Spinal cord (tissue), 10 donors: ENCODE measurements around the gene LENG8. TPM values are rescaled to one million over a fixed set of nuclear protein-coding genes. Genes with fewer than 3 reads are reported as not detected.

Experiments
- DNase-seq, 6 donors: peaks; one replicate each; pipeline versions ENCODE4 v3.0.0 to v3.0.0-alpha.2; 2013 to 2015; ENCODE audit warnings: low spot score in 6 of 6, low read depth in 4 of 6
- H3K27ac ChIP-seq: one replicate; pipeline ENCODE4 v1.5.1; 2013; ENCODE audit warnings: low read depth, low read length, control low read depth
- H3K27me3 ChIP-seq: one replicate; pipeline ENCODE4 v1.6.1; 2013; ENCODE audit warnings: low read length; ENCODE audit not compliant: control insufficient read depth, insufficient read depth
- H3K36me3 ChIP-seq: one replicate; pipeline ENCODE4 v1.6.1; 2013; ENCODE audit warnings: low read length; ENCODE audit not compliant: control insufficient read depth, insufficient read depth
- H3K4me1 ChIP-seq: one replicate; pipeline ENCODE4 v1.6.1; 2013; ENCODE audit warnings: low read length; ENCODE audit not compliant: control insufficient read depth, insufficient read depth
- H3K4me3 ChIP-seq: one replicate; pipeline ENCODE4 v1.5.1; 2013; ENCODE audit warnings: low read depth, low read length, control low read depth
- H3K9me3 ChIP-seq: one replicate; pipeline ENCODE4 v1.6.1; 2013; ENCODE audit warnings: low read length; ENCODE audit not compliant: control insufficient read depth, insufficient read depth
- WGBS: methylation state at CpG from one replicate; pipeline ENCODE4 v1.1.5; 2013; ENCODE audit warnings: missing lambda C conversion rate; ENCODE audit not compliant: insufficient coverage; 5-methylcytosine and 5-hydroxymethylcytosine counted together
- polyA plus RNA-seq, 2 donors: library from polyadenylated mRNA; unstranded; fragments of 120-200 nt; gene quantifications; one replicate each; pipeline ENCODE4 v1.2.1, GENCODE V29; 2013; ENCODE audit not compliant: insufficient read length in 2 of 2
- total RNA-seq, 2 donors: library from RNA; depleted of rRNA in 1 of 2; stranded (reverse); fragments of 120-200 nt in 1 of 2; fragments of >200 nt in 1 of 2; gene quantifications; one replicate each; pipeline versions ENCODE4 v1.2.3 to v1.2.4, GENCODE V29; 2013 to 2014
- donor health status: healthy.

The LENG8 gene
- total and polyA plus RNA-seq, 4 donors: 25.3 to 269 (median 126) TPM

DNA sequence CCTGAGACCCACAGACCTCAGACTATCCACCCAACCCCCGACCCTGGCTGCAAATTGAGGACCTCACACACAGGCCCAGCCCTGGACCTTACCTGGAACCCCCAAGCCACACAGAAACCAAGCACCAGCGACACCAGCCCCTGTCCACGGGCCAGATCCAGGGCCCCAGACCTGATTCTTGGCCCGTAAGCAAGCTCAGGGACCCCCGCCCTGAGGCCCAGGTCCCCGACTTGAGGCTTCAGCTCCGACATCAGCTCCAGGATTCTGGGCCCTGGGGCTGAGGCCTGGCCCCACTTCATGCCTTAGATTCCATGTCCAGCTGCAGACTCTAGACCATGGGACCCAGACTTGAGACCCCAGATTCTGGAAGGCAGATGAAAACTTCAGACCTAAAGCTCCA, 27.5 kb upstream of the LENG8 start:
- Histone ChIP-seq H3K36me3 (peaks cover 85% of the 10 kb centered on the region), H3K27me3 (no peaks in the 10 kb centered on the region), H3K9me3 (no peaks in the 10 kb centered on the region), H3K27ac (peak overlapping the region; percentile 87), H3K4me1 (peaks cover 94% of the 10 kb centered on the region), H3K4me3 (no peak overlapping the region)
- peak in 1 of 6 donors; percentile 26 for DNase-seq
- 39% methylated on average over 7 of the region's 7 CpGs for WGBS

GRCh38 chr19:54422136-54422535, 26.9 kb upstream of the LENG8 start:
- Histone ChIP-seq H3K27ac (peak overlapping the region; percentile 87), H3K4me1 (peaks cover 93% of the 10 kb centered on the region), H3K4me3 (no peak overlapping the region), H3K36me3 (peaks cover 84% of the 10 kb centered on the region), H3K27me3 (no peaks in the 10 kb centered on the region), H3K9me3 (no peaks in the 10 kb centered on the region)
- WGBS: 37% methylated on average over 17 of the region's 20 CpGs
- peak in 1 of 6 donors; percentile 41 for DNase-seq

DNA sequence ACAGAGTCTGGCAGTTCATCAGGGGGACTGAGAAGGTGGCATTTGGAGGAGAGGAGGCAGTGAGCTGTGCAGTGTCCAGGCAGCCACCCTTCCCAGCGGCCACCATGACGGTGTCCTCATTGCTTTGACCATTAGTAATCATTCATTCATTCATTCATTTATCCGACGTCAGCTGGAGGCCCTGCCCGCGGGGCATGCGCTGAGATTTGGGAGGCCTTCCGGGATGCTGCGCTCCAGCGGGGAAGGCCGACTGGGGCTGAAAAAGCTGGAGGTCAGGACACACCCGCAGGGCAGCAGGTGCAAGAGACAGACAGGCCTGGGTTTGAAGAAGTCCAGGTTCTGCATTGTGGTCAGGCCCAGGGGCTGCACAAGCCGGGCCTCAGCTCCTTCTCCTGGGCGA, 24.8 kb upstream of the LENG8 start:
- Histone ChIP-seq H3K27ac (peak overlapping the region; percentile 76), H3K4me3 (no peak overlapping the region), H3K9me3 (no peaks in the 10 kb centered on the region), H3K36me3 (peaks cover 86% of the 10 kb centered on the region), H3K4me1 (peaks cover 90% of the 10 kb centered on the region), H3K27me3 (no peaks in the 10 kb centered on the region)
- WGBS: 94% methylated on average over 10 of the region's 14 CpGs
- no peak for DNase-seq

DNA sequence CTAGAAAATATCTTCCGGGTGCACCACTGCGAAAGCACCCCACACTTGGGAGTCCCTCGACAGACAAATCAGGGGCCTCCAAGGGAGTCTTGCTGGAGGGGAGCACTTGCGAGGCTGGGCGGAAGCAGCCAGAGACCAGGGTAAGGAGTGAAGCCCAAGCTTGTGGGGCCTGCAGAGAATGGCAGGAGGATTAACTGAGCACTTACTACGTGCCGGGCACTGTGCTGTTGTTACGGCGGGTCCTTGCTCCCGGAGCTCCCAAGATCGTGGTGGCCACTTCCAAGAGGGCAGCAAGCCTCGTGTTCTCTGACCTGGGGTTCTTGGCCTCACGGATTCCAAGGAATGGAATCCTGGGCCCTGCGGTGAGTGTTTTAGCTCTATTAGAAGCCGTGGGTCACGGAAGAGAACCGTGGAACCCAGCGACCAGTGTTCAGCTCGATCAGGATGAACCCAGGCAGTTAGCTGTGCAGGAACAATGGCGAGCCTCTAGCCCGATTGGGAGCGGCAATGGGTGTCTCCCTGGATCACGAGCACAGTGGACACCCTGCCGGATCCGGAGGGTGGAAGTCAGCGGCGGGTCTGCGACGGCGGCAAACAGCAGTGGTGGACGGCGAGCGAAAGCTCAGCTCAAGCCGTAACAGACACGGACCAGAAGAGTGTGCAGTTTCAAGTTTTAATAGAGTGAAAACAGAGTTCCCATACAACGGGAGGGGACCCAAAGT, 24.2 kb upstream of the LENG8 start:
- peaks cover 90% of the 10 kb centered on the region for H3K4me1 ChIP-seq
- H3K4me3 ChIP-seq: no peak overlapping the region
- 81% methylated on average over 29 of the region's 36 CpGs for WGBS
- peaks cover 87% of the 10 kb centered on the region for H3K36me3 ChIP-seq
- no peaks in the 10 kb centered on the region for H3K27me3 ChIP-seq
- peak overlapping the region; percentile 76 for H3K27ac ChIP-seq
- no peak for DNase-seq
- H3K9me3 ChIP-seq: no peaks in the 10 kb centered on the region

DNA sequence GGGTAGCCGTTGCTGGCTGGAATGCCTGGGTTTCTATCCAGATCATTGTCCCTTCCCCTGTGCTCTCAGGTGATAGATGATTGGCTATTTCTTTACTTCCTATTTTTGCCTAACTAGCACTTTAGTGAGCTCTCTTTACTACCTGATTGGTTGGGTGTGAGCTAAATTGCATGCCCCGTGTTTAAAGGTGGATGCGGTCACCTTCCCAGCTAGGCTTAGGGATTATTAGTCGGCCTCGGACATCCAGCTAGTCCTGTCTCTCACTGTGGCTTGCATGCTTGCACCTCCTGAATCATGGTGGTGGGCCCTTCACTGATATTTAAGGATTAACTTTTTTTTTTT, 23.6 kb upstream of the LENG8 start:
- no peak overlapping the region for H3K4me3 ChIP-seq
- no peak for DNase-seq
- peaks cover 90% of the 10 kb centered on the region for H3K4me1 ChIP-seq
- H3K27me3 ChIP-seq: no peaks in the 10 kb centered on the region
- no peaks in the 10 kb centered on the region for H3K9me3 ChIP-seq
- peaks cover 87% of the 10 kb centered on the region for H3K36me3 ChIP-seq
- H3K27ac ChIP-seq: peak overlapping the region; percentile 76
- WGBS: 97% methylated on average over 5 of the region's 5 CpGs

DNA sequence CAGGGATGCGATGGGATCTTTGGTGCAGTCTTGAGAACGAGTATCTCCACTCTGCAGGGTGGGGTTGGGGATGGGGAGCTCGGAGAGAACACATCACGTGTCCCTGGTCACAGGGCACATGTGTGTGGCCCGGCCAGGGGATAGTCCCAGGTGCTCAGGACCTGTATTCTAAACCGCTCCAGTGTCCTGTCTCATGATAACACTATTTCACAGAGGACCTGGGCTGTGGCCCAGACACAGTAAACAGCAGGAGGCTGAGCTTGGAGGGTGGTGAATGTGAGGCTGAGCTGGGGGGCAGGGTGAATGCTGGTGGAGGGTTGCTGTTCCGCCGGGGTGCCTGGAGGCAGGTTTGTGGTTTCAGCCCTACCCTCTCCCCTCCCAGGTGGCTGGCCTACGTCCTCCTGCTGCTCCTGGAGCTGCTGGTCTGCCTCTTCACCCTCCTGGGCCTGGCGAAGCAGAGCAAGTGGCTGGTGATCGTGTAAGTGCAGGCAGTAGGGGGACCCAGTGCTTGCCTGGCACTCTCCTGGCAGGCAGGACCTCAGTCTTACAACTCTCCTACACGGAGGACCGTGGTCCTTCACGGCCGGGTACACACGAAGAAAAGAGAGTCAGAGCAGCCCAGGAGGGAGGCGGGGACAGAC, 22.6 kb upstream of the LENG8 start:
- H3K4me3 ChIP-seq: no peak overlapping the region
- no peaks in the 10 kb centered on the region for H3K27me3 ChIP-seq
- peaks cover 90% of the 10 kb centered on the region for H3K4me1 ChIP-seq
- H3K27ac ChIP-seq: peak overlapping the region; percentile 76
- DNase-seq: peak in 1 of 6 donors; percentile 60
- peaks cover 95% of the 10 kb centered on the region for H3K36me3 ChIP-seq
- no peaks in the 10 kb centered on the region for H3K9me3 ChIP-seq
- WGBS: 70% methylated on average over 7 of the region's 17 CpGs

- Histone ChIP-seq H3K27me3 (no peaks in the 10 kb centered on the region), H3K9me3 (no peaks in the 10 kb centered on the region), H3K4me3 (no peak overlapping the region), H3K36me3 (peaks cover 95% of the 10 kb centered on the region), H3K27ac (peak overlapping the region; percentile 88), H3K4me1 (peaks cover 90% of the 10 kb centered on the region)
- 77% methylated on average over 9 of the region's 11 CpGs for WGBS
- no peak for DNase-seq
Measured at GRCh38 chr19:54427586-54427985, 21.4 kb upstream of the LENG8 start.

- Histone ChIP-seq H3K27me3 (no peaks in the 10 kb centered on the region), H3K4me3 (no peak overlapping the region), H3K27ac (peak overlapping the region; percentile 88), H3K4me1 (peaks cover 88% of the 10 kb centered on the region), H3K36me3 (peaks cover 96% of the 10 kb centered on the region), H3K9me3 (no peaks in the 10 kb centered on the region)
- DNase-seq: no peak
- WGBS: 81% methylated on average over 11 of the region's 11 CpGs
Measured at GRCh38 chr19:54428323-54429175, 20.4 kb upstream of the LENG8 start.

DNA sequence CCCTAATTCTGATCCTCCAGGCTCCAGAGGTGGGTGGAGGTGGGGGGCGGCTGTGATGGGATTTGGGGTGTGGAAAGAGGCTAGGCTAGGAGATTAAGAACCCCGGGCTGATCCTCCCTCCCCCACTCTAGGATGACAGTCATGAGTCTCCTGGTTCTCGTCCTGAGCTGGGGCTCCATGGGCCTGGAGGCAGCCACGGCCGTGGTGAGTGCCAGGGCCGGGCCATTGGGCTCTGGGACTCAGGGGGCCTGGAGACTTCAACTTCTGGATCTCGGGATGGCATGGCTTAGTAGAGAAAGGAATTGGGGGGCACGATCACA, 19.9 kb upstream of the LENG8 start:
- no peak overlapping the region for H3K4me3 ChIP-seq
- peaks cover 90% of the 10 kb centered on the region for H3K4me1 ChIP-seq
- no peak for DNase-seq
- peaks cover 96% of the 10 kb centered on the region for H3K36me3 ChIP-seq
- peak overlapping the region; percentile 88 for H3K27ac ChIP-seq
- 52% methylated on average over 6 of the region's 8 CpGs for WGBS
- no peaks in the 10 kb centered on the region for H3K27me3 ChIP-seq
- H3K9me3 ChIP-seq: no peaks in the 10 kb centered on the region
